G401 (cell line): Measurements from ENCODE around the gene FAM3D. TPM values are rescaled to one million over a fixed set of nuclear protein-coding genes. Genes with fewer than 3 reads are reported as not detected.

Experiments
- DNase-seq: peaks from one replicate; pipeline ENCODE4 v3.0.0-alpha.2; 2015; ENCODE audit warnings: low spot score
- in situ Hi-C: cut with HindIII; loops from 2 replicates; pipeline ENCODE4 v1.10.0; 2016; ENCODE audit warnings: low sequenced_read_pairs, mixed read lengths
- total RNA-seq: library from RNA; depleted of rRNA; stranded (reverse); fragments of >200 nt; shearing (Covaris generic); gene quantifications from 2 replicates; pipeline ENCODE4 v1.2.3, GENCODE V29; 2014

Gene FAM3D
- total RNA-seq, 1 experiment from 2014 or later = not detected

DNA sequence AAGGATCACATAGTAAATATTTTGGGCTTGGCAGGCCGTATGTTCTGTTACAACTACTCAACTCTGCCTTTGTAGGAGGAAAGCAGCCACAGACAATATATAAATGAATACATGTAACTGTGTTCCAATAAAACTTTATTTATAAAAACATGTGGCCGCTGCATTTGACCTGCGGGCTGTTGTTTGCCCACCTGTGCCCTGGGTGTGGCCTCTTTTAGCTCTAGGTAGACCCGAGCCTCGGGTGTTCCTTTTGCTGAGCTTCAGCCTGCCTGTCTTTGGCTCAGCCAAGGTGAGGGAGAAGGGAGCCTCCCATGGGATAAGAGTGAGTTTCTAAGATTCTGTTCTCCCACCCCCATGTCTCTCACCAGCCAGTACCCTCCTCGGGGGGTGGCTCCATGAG lies 5.6 kb downstream of the FAM3D start:
- DNase-seq = no peak
- in situ Hi-C loops = no loop called here

DNA sequence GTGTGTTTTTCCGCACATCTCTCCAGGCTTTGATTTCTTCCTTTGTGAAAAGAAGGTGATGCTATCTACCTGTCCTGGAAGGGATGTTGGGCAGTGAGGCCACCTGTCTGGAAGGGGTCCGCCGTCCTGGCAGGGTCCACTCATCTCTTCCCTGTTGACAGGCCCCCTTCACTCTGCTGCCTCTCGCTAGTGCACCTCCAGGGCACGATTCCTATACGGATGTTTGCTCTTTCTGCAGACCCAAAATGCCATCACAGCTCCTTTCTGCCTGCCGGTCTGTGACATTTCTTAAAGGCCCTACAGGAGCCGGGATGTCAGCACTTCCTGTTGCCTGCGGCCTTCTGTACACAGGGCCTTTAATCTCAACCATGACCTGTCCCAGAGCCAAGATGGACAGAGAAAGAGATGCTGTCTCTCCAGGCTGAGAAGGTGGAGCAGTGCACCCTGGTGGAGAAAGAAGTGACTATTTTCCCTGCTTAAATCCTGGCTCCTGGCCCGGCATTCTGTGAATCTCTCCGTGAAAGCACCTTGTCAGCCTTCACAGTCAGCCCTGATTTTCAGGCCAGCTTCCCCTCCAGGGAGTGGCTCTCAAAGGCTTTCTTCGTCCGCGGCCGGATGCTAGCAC lies 7.4 kb downstream of the FAM3D start:
- DNase-seq = peak; percentile 79
- in situ Hi-C loops = no loop called here

DNA sequence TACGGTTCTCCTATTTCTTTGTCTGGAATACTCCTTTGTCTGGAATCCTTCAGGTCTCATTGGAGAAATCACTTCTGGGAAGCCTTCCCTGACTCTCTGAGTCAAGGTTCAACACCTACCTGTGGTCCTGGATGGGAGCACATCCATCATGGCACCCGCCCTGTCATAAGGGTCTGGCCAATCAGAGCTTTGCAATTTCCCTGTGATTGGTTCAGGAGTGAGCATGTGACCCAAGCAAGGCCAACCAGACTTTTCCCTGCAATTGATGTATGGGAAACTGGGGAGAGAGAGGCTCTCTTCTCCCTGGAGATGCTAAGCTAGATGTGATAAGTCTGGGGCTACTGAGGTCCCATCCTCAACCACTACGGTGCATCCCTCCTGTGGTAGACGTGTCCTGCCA lies 8.1 kb downstream of the FAM3D start:
- in situ Hi-C loops = no loop called here
- DNase-seq = no peak

DNA sequence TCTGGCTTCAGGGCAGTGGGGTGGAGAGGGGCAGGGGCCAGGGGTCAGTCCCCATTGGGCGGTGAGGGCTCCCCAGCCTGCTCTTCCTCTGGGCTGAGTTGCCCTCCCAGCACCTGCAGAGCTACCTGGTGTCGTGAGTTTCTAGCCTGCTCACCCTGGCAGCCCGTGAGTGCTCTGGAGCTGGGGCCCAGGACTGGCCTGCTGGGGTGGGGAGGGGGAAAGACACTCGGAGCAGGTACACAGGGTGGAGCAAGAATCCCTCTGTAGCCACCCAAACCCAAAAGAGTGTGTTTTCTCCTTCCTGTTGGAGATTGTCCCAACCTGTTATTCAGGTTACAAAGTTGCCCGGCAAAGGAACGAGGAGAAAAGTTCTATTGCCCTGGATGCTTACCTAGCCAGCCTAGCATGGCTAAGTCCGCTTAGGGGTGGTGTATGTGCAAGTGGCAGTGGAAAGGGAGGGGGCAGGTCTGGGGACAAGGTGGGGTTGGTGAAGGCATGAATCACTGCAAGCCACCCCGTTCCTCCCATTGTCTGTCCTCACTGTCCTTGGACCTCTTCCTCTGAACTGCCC lies 8.9 kb downstream of the FAM3D start:
- DNase-seq = no peak
- in situ Hi-C loops = no loop called here

DNA sequence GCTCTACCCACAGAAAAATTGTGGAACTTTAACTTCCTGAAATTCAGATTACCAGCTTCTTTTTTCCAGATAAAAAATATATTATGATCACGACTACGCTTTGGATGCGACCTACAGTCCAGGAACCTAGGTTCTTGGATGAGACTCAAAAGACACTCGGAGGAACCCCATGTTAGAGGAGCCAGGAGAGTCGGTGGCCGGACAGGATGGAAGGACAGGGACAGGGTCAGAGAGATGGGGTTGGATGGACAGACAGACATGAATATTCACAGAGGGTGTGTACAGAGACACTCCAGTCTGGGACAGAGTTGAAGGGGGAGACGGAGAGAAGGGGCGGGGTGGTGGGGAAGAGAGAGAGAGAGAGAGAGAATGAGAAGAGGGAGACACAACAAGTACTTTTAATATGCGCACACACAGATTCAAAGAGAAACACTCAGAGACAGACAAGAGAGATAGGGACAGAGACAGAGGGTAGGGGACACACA lies 9.5 kb downstream of the FAM3D start:
- no peak for DNase-seq
- in situ Hi-C loops = no loop called here

DNA sequence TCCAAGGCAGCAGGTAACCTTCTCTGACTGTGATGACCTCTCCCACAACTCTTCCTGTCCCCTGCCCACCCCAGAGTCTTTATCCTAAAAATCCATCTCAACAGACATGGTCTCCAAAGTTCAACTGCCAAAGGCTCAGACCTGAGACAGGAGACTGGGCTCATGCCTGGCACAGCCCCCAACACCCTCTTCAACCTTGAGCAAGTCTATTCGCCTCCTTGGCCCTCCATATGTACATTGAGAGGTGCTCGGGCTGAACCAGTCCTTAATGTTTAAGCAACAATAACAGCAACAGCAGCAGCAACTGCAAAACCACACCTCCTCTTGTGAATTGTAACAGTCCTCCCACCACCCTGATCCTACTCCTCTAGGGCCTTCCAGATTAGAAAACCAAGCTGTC lies 9.9 kb downstream of the FAM3D start:
- in situ Hi-C loops = no loop called here
- DNase-seq = no peak

DNA sequence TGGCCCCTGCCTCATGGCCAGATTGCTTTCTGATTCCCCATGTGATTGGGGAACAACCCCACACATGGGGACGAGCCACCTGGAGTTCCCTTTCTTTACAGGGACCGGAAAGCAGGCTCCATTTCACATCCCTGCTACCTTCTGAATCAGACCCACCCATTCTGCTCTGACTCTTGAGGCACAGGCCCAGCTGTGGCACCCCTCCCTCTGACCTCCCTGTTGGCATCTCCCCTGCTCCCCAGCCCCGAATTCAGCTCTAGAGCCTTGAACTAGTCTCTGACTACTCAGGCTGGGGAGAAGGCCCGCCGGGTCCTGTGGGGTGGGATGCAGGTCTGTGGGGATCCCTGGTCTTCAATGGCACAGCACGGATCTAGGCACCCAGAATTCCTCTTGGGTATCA lies 12.1 kb downstream of the FAM3D start:
- no peak for DNase-seq
- in situ Hi-C loops = no loop called here

DNA sequence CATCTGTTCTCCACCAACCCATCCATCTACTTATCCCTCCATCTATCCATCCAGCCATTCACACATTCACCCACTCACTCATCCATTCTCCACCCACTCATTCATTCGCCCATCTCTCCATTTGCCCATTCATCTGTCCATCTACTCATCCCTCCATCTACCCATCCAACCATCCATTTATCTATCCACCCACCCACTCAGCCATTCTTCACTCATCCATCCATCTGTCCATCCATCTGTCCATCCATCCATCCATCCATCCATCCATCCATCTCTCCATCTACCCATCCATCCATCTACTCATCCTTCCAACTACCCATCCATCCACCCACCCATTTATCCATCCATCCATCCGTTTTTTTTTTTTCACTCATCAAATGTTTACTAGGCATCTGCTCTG lies 13.9 kb downstream of the FAM3D start:
- in situ Hi-C loops = no loop called here

DNA sequence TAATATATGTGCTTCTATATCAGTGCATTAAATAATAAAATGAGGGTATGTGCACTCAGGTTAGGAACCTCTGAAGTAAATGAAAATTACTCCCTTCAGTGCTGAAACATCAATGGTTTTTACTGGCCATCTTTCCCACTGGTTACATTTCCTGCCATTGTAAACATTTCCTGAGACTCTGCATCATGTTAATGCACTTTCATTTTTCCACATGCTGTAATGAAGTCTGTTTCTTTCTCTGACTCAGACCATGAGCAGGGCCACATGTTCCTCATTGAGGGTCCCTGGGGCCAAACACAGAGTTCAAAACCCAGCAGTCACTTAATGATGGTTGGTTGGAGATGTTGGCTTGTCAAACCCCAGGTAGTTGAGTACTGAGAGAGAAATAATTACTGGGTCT lies 15.3 kb downstream of the FAM3D start:
- in situ Hi-C loops = no loop called here
- DNase-seq = no peak

More for the DNA sequence above, 13.9 kb downstream of the FAM3D start:
- DNase-seq = no peak

DNA sequence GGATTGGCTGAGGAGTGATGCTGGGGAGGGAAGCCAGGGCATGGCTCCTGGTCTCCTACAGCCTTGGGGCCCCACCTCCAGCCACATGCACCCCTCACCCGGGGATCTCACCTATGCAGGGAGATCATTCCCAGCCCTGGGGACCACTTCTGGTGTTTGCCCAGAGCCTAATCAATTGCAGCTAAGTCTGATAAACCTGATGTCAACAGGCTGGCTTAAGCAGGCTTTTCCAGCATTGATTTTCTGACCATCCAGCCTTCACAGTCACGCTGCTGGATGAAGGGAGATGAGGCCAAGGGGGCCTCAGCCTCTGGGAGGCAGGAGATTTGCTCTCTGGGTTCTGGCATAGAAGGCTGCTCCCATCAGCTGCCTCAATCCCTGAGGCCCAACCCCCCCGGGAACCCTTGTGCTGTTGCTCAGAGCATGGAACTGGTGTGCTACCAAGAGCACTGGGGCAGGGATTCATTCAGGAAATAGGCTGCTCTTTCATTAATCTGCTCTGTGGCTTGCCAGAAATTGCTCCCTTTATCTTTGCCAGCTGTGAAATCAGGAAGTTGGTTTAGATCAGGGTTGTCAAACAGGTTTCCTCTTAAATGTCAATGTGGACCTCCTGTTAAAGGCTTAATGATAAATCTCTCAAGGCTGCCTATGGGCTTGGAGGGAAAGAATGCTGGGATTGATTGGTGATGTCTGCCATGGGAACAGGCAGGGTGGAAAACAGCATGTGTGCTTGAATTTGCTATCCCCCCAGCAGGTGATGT lies 19.0 kb downstream of the FAM3D start:
- in situ Hi-C loops = no loop called here
- DNase-seq = no peak

DNA sequence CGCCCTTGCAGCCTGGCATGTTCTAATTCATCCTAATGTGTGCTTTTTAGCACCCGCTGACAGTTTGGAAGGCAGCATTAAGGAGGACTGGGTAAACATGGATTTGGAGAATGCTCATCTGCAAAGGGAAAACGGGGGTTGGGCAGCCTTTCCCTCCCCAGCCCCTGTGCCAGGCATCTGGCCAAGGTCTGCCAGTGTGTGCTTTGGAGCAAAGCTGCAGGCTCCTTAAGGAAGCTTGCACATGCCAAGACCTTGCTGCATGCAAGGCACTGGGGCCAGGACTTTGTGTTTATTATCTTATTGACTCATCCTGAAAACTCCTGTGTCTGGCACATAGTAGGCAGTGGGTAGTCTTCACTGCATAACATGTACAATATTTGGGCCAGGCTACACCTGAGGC lies 20.1 kb downstream of the FAM3D start:
- in situ Hi-C loops = no loop called here
- DNase-seq = no peak

DNA sequence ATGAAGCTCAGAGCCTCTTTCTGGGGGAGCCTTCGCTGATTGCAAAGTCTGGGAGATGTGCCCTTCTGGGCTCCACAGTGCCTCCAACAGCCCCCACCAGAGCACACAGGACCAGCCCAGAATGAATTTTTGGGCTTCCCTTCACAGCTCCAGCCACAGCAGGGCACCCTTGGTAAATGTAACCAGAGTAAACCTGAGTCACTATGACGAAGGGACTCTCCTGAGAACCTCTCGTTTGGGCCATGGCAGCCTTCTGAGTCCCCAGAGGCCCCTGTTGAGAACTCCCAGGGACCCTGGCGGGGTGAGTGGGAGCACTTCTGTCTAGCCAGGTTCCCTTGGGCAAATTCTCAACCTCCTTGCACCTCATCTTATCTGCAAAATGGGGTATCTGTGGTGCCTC lies 20.8 kb downstream of the FAM3D start:
- DNase-seq = no peak
- in situ Hi-C loops = no loop called here

DNA sequence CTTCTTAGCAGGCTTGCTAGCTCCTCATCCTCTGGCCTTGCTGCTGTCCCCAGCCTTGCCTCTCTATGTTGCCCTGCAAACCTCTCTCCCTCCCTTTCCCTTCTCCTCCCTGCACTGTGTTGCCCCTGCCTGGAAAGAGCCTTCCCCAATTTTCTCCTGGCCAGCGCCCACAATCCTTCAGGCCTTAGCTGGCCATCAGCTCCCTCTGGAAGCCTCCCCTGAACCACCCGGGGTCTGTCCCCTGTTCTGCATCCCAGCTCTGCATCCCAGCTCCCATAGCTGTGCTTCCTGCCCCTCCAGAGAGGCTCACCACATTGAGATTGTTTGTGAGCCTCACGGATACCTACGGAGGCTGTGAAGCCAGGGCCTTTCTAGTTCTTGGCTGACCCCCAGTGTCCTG lies 23.7 kb downstream of the FAM3D start:
- in situ Hi-C loops = no loop called here

DNA sequence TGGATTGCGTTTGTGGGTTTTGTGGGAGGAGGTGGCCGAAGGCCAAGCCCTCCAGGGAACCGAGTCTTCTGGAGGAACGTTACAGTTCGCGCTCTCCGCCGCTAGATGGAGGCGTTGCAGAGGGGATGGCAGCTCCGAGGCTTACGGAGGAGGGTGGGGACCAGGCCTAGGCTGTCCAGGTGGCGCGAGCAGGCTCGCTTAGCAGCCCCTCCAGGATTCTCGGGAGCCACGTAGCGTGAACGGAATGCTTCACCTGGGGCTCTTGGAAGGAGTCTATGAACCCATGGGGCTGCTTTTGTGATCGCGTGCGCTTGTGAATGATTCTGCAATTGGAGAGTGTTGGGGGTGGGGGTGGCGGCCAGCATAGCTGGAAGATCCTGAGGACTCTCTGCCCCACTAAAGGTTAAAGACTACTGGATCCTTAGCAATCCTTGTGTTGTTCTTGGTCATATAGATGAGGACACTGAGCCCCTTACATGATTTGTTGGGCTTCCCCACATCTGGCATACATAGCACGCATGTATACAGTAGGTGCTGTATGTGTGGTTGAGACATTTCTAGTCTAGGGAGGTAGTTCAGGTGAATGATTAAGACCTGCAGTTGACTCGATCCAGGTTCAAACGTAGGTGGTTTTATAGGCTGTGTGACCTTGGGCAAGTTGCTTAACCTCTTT lies 25.7 kb downstream of the FAM3D start:
- in situ Hi-C loops = no loop called here
- peak; percentile 82 for DNase-seq

More for the DNA sequence above, 23.7 kb downstream of the FAM3D start:
- no peak for DNase-seq

DNA sequence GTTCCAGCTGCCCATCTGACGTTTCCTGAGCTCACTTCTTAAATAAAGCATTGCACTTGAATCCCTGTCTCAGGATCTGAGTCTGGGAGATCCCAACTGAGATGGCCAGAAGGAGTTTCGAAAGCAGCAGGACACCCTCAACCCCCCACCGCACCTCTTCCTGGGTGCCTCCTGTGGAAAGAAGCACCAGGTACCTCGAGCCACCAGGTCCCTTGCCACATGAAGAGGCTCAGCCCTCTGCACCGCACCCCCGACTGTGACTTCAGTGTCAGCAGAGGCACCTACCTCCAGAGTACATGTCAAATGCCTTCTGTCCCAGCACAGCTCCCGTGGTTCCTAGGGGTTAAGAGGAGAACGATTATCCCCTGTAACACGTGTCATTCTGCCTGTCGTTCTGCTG lies 26.7 kb downstream of the FAM3D start:
- no peak for DNase-seq
- in situ Hi-C loops = no loop called here

DNA sequence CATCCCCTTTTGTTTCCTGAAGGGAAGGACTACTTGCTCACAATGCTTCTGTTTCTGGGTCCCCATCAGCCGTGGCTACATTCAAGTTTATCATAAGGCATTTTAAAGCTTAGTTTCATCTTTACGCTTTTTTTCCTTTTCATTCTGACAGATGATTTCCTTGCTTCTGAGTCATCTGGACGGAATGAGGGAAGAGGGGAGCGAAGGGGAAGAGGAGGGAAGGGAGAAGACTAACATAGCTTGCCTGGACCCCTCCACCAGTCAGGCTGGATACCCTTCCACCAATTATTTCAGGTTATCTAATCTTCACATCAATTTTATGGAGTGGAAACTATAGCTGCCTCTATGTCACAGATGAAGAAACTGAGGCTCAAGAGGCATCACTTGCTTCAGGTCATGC lies 27.6 kb downstream of the FAM3D start:
- DNase-seq = no peak
- in situ Hi-C loops = no loop called here

DNA sequence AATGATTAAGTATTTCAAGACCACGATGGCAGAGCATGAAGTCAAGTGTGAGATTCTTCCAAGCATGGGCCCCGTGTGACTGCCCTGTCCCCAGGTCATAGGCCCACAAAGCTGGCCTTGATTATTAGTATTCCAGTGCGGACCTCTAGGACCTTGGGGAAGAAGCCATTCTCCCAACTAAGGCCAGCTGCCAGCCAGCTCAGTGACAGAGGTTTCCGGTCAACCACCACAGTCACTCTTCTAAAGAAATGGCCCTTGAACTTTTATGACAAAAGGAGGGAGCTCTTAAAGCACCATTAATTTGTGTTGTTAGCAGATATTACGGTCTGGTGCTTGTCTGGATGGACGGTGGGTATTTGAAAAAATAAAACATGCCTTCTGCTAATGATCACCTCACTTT lies 28.0 kb downstream of the FAM3D start:
- no peak for DNase-seq
- in situ Hi-C loops = no loop called here

DNA sequence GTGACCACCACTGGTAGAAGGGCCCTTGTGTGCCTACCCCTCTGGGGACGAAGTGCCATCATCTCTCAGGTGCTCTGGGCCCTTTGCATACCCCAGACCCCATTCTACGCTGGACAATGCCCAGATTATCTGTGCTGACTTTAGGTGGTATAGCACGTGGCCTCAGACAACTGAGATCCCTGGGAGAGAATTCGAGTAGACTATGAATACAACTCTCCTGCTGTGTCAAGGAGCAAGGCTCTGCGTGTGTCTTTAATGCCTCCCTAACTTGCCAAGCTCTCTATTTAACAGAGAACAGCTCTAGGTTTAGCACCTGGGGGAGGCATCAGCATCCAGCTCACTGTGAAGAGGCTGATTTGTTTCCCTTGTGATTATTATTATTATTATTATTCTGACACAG lies 29.1 kb downstream of the FAM3D start:
- no peak for DNase-seq
- in situ Hi-C loops = no loop called here

DNA sequence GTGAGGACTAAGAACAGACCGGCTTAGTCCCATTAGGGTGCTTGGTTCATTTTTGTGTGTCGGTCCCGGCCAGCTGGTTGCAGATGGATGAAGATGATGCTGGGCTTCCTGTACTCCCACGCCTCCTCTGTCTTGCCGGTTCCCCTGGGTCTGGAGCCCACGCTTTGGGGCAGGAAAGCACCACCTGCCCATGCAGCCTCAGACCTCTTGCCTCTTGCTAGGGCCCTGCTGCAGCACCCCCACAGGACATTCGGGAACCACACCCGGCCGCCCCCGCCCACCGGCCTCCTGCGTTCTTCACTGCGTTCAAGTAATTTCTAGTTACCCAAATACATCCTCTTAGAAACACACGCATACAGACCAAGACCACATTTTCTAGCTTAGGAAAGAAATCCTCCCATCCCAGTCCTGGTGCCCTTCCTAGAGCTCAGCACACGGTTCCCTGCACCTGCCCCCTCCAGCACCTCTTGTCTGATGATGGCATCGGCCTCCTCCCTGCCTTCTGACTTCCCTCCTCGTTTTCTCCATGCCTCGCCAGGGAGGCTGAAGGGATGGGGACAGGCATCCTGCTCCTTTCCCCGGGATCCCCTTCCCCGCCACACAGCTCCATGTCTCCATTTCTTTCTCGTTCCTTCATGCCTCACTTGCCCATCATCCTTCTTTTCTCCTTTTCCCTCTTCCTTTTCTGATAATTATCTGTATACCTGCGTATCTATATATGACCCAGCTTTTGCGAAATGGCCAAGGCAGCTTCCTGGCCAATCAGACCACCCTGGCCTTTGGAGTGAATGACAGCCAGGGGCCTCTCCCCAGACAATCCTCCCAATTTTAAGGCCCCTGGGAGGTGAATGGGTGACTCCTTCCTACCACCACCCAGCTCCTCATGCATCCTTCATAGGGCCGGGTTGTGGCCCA lies 30.9 kb downstream of the FAM3D start:
- no peak for DNase-seq
- in situ Hi-C loops = no loop called here
